MM.1S (cell line): Measurements from ENCODE around the gene FKBP9.
A peak's percentile ranks its signal among the peaks of the same experiment; 100 is the strongest.

ENCODE experiments used
- EZH2phosphoT487 ChIP-seq: fragments of 300-600 bp; sonication (generic); IDR thresholded peaks from 2 replicates; pipeline ENCODE4 v1.6.1; 2018; ENCODE audit warnings: antibody characterized with exemption, low read length
- TF ChIP-seq, protein P1 (sequence below): fragments of 300-600 bp; sonication (generic); IDR thresholded peaks from 2 replicates; pipeline ENCODE4 v1.5.1; 2016; ENCODE audit warnings: antibody characterized with exemption, low read length, mixed read lengths

- TF ChIP-seq, protein P1, sequence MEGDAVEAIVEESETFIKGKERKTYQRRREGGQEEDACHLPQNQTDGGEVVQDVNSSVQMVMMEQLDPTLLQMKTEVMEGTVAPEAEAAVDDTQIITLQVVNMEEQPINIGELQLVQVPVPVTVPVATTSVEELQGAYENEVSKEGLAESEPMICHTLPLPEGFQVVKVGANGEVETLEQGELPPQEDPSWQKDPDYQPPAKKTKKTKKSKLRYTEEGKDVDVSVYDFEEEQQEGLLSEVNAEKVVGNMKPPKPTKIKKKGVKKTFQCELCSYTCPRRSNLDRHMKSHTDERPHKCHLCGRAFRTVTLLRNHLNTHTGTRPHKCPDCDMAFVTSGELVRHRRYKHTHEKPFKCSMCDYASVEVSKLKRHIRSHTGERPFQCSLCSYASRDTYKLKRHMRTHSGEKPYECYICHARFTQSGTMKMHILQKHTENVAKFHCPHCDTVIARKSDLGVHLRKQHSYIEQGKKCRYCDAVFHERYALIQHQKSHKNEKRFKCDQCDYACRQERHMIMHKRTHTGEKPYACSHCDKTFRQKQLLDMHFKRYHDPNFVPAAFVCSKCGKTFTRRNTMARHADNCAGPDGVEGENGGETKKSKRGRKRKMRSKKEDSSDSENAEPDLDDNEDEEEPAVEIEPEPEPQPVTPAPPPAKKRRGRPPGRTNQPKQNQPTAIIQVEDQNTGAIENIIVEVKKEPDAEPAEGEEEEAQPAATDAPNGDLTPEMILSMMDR: peak; percentile 49; the same call in 1 of the 2 replicates
- no peak for TF ChIP-seq EZH2phosphoT487
Measured at GRCh38 chr7:32943252-32944030, 13.8 kb upstream of the FKBP9 start.
